Neural progenitor cell (in vitro differentiated cells): ENCODE data around the gene LPIN1.

ENCODE experiments used
- EZH2 ChIP-seq: fragments of 200-600 bp; sonication (generic); IDR thresholded peaks from 2 replicates; pipeline ENCODE4 v1.6.1; 2017; ENCODE audit warnings: antibody characterized with exemption, mild to moderate bottlenecking, moderate library complexity
- EZH2phosphoT487 ChIP-seq: fragments of 200-600 bp; sonication (generic); IDR thresholded peaks from 2 replicates; pipeline ENCODE4 v1.6.1; 2017; ENCODE audit warnings: antibody characterized with exemption

DNA sequence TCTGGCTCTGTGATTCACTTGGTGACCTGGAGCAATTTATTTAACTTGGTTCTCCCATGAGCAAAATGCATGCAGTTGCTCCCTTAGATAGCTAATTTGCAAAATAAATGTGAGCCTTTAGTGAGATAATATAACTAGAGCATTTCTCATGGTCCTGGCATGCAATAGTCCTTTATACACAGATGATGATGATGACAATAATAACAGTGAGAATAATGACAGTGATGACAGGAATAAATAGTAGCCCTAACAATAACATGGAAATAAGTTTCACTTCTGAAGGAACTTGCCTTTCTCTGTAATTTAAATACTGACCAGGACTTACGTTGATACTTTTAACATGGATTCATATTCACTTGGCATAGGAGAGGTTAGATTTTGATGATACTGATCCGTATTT, 49.2 kb downstream of the LPIN1 start:
- TF ChIP-seq EZH2phosphoT487 (no peak), EZH2 (no peak)
